Epidermal melanocyte (primary cell): Measurements from ENCODE around the gene RAB11B.
"Not testable (repeated sequence)": the region's sequence is repeated elsewhere in the genome, so short reads cannot be mapped to it uniquely, and the experiment has no call there.

Experiments used
- DNase-seq: peaks from one replicate; pipeline ENCODE4 v3.0.0; 2011; ENCODE audit warnings: low spot score; ENCODE audit not compliant: insufficient read length

The RAB11B gene

GRCh38 chr19:8389891-8390616, at the start of gene RAB11B:
RAB11B (plus strand) TSS chr19:8390360; CDS start chr19:8390417, 57 bp downstream.
- DNase-seq = peak; percentile 98

- DNase-seq = not testable (repeated sequence)
Measured at GRCh38 chr19:8341504-8341903, 48.7 kb upstream of the RAB11B start.

GRCh38 chr19:8342316-8342683, 47.9 kb upstream of the RAB11B start:
- no peak for DNase-seq

GRCh38 chr19:8342684-8343482, 47.3 kb upstream of the RAB11B start, which contains the start of gene KANK3:
KANK3 (minus strand) TSS chr19:8343262; CDS start chr19:8337828, 5,434 bp downstream.
- DNase-seq = peak; percentile 98

GRCh38 chr19:8343483-8343844, 46.7 kb upstream of the RAB11B start:
- no peak for DNase-seq

- DNase-seq = not testable (repeated sequence)
Measured at GRCh38 chr19:8349629-8350372, 40.4 kb upstream of the RAB11B start.

GRCh38 chr19:8352134-8352827, 37.9 kb upstream of the RAB11B start:
- no peak for DNase-seq

- not testable (repeated sequence) for DNase-seq
Measured at GRCh38 chr19:8352845-8353244, 37.3 kb upstream of the RAB11B start.

- DNase-seq = peak; percentile 9
Measured at GRCh38 chr19:8355631-8356402, 34.3 kb upstream of the RAB11B start.

GRCh38 chr19:8357007-8357521, 33.1 kb upstream of the RAB11B start:
- DNase-seq = no peak

- DNase-seq = no peak
Measured at GRCh38 chr19:8358948-8359347, 31.2 kb upstream of the RAB11B start.

- no peak for DNase-seq
Measured at GRCh38 chr19:8360196-8360595, 30.0 kb upstream of the RAB11B start.

GRCh38 chr19:8361921-8362793, 28.0 kb upstream of the RAB11B start:
- peak; percentile 81 for DNase-seq

GRCh38 chr19:8363803-8364771, 26.1 kb upstream of the RAB11B start, which contains the start of gene ANGPTL4:
ANGPTL4 (plus strand) TSS chr19:8364155; CDS start chr19:8364322, 167 bp downstream.
- DNase-seq = peak; percentile 79

- no peak for DNase-seq
Measured at GRCh38 chr19:8366121-8366581, 24.0 kb upstream of the RAB11B start.

GRCh38 chr19:8366961-8367326, 23.2 kb upstream of the RAB11B start:
- DNase-seq = no peak

- DNase-seq = peak; percentile 99
Measured at GRCh38 chr19:8367327-8368001, 22.7 kb upstream of the RAB11B start.
